Measurements from ENCODE around the gene WDR7. TPM values are rescaled to one million over a fixed set of nuclear protein-coding genes. Genes with fewer than 3 reads are reported as not detected.

WDR7 gene
- total and polyA plus RNA-seq, 10 of the 15 experiments (the other 5 are each of a cell fraction or from before 2014, with no cell fraction given): 2.8 to 16.5 (median 11.7) TPM

GRCh38 chr18:56986829-56987228, 335.7 kb downstream of the WDR7 start:
- Histone ChIP-seq H3K79me2 (ENCODE audit: control insufficient read depth, insufficient read depth, low read length) (no peaks in the 10 kb centered on the region), H3K4me3 (no peak overlapping the region), H3K9ac (ENCODE audit: control insufficient read depth, insufficient read depth, low read length) (no peak overlapping the region), H3K27ac (ENCODE audit: control insufficient read depth, insufficient read depth) (no peak overlapping the region), H2AFZ (ENCODE audit: control insufficient read depth, low read depth, low read length) (no peak overlapping the region), H3K27me3 (replicated peaks in 1 of 2; ENCODE audit: control insufficient read depth in 2 of 2, insufficient read depth in 2 of 2, low read length in 1 of 2) (no peaks in the 10 kb centered on the region), H3K4me2 (ENCODE audit: control insufficient read depth, insufficient read depth) (no peak overlapping the region), H4K20me1 (ENCODE audit: control insufficient read depth, insufficient read depth) (no peaks in the 10 kb centered on the region), H3K36me3 (ENCODE audit: control insufficient read depth in 2 of 2, insufficient read depth in 2 of 2, low read length in 1 of 2) (no peaks in the 10 kb centered on the region), H3K9me3 (replicated peaks; ENCODE audit: control insufficient read depth, insufficient read depth, low read length) (no peaks in the 10 kb centered on the region), H3K4me1 (ENCODE audit: control insufficient read depth, insufficient read depth, low read length) (no peaks in the 10 kb centered on the region)
- ATAC-seq (no peak), FAIRE-seq (no peak), DNase-seq (ENCODE audit: low read depth, low spot score) (no peak)
- ChIA-PET POLR2A (no interaction called here), RAD21 (ENCODE audit: unreplicated experiment) (interaction anchor here (0.6 kb wide), 1 partner anchor 91 kb away, joined by 3 read pairs; no protein-coding TSS in a partner anchor), CTCF (interaction anchor here (0.8 to 1.7 kb wide), 3 partner anchors 9 to 116 kb away, joined by 3 to 4 read pairs (median 3); no protein-coding TSS in a partner anchor), SMC1A (ENCODE audit: uncharacterized antibody, unreplicated experiment) (interaction anchor here (1.0 to 2.0 kb wide), 3 partner anchors 9 to 117 kb away, joined by 3 to 7 read pairs (median 4); no protein-coding TSS in a partner anchor)
- TF ChIP-seq TAF1 (IDR thresholded peaks at IDR 0.05; ENCODE audit: borderline replicate concordance, low read depth, low read length): no peak
- TF ChIP-seq JUND (IDR thresholded peaks at IDR 0.05; ENCODE audit: low read depth, low read length): no peak
- no peak for TF ChIP-seq BRCA1 (IDR thresholded peaks at IDR 0.05; ENCODE audit: low read depth, low read length)
- no peak for TF ChIP-seq SPI1 (IDR thresholded peaks at IDR 0.05; ENCODE audit: borderline replicate concordance, insufficient read depth, low read depth, low read length)
- TF ChIP-seq KDM1A (IDR thresholded peaks at IDR 0.05; ENCODE audit: borderline replicate concordance): no peak
- TF ChIP-seq BMI1 (IDR thresholded peaks at IDR 0.05; ENCODE audit: borderline replicate concordance): no peak
- TF ChIP-seq PAX5 (IDR thresholded peaks at IDR 0.05; ENCODE audit: borderline replicate concordance, low read depth, low read length): no peak
- TF ChIP-seq CBX5 (IDR thresholded peaks at IDR 0.05; ENCODE audit: low read depth): no peak
- TF ChIP-seq FOXK2 (IDR thresholded peaks at IDR 0.05): no peak
- TF ChIP-seq MTA3 (IDR thresholded peaks at IDR 0.05; ENCODE audit: borderline replicate concordance, low read length): no peak
- in situ Hi-C loops (cut with MboI): no loop called here
- intact Hi-C loops (cut with micrococcal nuclease; ENCODE audit: unreplicated experiment): no loop called here
- BruUV-seq (replicated peaks): no TSS peak
- 100% methylated on average over 2 of the region's 2 CpGs for WGBS (ENCODE audit: insufficient coverage, insufficient replicate concordance, low lambda C conversion rate, missing lambda C conversion rate)
